HG03342 (cell line): ENCODE data around the gene NDUFAF8.
A peak's percentile ranks its signal among the peaks of the same experiment; 100 is the strongest.
"Not testable (repeated sequence)": the region's sequence is repeated elsewhere in the genome, so short reads cannot be mapped to it uniquely, and the experiment has no call there.

Source experiments
- ATAC-seq: cut with Tn5 transposase; IDR thresholded peaks from one replicate; pipeline ENCODE4 v1.9.1; 2021; ENCODE audit warnings: mild to moderate bottlenecking, moderate library complexity; ENCODE audit not compliant: unreplicated experiment

NDUFAF8 gene

DNA sequence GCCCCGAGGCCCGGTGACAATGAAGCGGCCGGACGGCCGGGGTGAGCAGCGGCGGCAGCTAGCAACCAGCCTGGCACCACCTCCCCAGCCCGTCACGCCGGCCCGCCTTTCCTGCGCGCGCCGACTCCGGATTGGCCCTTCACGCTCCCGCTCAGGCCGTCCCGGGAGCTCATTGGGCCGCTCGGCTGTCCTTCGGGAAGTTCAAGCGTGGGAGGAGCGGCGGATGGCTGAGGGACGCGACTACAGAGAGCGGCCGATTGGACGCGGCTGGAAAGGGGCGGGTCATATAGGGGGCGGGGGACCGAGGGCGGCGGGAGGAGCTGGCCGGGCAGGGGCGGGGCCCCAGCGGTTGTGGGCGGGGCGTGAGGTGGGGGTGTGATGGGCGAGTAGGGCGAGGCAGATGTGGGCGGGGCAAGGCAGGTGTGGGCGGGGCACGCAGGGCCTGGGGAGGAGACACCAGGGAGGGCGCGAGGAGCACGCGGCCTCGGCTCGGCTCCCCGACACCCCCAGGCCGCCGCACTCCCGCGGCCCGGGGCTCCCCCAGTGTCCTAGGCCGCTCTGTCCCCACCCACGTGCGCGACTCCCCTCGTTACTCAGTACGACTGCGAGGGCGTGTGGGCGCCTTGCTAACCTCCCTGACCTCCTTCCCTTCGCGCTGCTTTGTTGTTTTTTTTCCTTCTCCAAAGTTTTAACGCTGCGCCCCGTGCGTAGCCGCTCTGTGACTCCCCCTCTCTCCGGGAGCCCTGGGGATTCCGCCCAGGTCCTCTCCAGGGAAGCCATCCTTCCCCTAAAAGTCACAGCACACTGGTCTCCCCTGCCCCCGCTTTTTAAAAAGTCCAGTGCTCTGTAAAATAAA, 16.0 kb upstream of the NDUFAF8 start, which contains the start of gene CEP131:
Gene CEP131 (minus strand): TSS at position 60 of the 856 bp plus-strand sequence. CDS start 2,909 bp downstream, outside the sequence.
- peak; percentile 96 for ATAC-seq

DNA sequence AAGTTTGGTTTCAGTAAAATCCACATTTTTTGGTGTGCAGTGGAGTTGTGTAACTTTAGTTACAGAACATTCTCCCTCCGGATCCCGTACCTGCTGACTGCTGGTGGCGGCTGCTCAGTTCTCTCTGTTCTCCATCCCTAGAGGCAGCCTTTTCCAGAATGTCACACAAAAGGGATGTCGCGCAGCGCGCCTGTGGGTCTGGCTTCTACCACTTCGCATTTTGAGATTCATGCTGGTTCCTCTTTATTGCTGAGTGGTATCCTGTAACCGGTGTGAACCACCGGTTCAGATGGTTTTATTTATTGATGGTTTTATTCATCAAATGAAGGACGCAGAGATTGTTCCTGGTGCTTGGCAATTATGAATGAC, 15.4 kb upstream of the NDUFAF8 start:
- no peak for ATAC-seq

DNA sequence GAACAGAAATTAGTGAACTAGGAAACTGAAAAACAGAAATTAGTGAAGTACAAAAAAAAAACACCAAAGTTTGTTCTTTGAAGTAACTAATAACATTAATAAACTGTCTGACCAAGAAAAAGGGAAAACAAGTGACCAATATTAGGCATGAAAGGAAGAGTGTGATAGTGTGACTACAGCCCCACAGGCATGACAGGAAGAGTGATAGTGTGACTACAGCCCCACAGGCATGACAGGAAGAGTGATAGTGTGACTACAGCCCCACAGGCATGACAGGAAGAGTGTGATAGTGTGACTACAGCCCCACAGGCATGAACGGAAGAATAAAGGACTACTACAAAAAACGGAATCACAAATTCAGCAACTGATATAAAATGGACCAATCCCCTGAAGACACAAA, 11.5 kb upstream of the NDUFAF8 start:
- ATAC-seq, result not testable (repeated sequence)

DNA sequence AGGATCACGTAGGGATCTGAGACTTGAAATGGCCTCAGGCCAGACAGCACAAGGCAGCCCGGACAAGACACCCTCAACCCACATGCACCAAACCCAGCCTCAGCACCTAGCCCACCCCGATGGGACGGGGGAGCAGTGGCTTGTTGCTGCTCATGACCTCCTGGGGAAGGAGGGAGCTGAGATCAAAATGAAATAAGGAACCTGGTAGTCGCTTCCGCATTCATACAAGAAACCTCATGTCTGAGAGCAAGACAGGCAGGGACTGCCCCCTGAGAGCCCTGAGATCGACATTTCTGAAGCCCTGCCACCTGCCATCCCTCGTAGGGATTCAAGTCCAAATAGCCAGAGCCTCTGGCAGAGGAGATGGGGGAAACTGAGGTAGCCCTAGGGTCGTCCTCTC, 10.7 kb upstream of the NDUFAF8 start:
- no peak for ATAC-seq

DNA sequence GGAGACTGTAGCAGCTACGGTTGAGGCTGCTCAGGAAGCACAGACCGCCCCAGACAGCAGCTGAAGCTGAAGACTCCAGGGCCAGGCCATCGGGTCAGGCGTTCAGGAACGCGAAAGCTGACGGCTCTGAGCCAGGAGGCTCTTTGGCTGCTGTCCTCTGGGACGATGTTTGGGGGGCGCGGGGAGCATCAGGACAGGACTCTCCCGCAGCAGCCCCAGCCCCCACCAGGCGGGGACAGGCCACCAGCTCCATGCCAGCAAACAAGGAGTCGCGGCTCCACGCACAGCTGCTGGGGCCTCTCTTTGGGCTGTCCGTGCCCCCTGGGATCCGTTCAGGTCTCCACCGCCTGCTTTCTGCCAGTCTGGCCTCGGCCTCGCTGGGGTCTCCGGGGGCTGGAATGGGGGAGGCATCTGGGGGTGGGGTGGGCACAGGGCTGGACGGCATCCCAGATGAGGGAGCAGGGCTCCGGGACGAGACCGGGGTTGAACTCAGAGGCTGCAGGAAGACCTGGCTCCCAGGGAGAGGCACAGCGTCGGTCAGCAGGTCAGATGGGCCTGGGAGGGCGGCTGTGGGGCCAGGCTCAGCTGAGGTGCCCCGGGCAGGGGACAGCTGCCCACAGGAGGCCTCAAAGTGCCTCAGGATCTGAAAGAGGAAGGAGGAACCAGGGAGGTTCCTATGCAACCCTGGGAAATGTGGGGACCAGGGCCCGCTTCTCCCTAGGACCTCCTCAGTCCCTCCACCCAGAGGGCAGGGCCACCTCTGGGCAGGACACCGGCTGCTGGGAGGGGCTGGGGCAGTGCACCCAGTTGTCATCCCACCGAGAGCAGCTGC, 10.1 kb upstream of the NDUFAF8 start:
- ATAC-seq, result no peak

DNA sequence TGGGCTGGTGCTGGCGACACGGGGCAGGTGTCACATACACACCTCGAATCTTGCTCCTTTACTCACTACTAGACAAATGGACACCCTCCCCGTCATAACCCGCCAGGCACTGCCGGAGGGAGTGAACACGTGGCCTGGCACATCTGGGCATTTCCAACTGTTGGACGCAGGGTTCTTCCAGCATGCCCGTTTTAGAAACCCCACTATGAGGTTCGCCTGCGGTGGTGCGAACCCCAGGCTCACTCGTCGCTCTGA, 9.5 kb upstream of the NDUFAF8 start:
- ATAC-seq, result no peak

DNA sequence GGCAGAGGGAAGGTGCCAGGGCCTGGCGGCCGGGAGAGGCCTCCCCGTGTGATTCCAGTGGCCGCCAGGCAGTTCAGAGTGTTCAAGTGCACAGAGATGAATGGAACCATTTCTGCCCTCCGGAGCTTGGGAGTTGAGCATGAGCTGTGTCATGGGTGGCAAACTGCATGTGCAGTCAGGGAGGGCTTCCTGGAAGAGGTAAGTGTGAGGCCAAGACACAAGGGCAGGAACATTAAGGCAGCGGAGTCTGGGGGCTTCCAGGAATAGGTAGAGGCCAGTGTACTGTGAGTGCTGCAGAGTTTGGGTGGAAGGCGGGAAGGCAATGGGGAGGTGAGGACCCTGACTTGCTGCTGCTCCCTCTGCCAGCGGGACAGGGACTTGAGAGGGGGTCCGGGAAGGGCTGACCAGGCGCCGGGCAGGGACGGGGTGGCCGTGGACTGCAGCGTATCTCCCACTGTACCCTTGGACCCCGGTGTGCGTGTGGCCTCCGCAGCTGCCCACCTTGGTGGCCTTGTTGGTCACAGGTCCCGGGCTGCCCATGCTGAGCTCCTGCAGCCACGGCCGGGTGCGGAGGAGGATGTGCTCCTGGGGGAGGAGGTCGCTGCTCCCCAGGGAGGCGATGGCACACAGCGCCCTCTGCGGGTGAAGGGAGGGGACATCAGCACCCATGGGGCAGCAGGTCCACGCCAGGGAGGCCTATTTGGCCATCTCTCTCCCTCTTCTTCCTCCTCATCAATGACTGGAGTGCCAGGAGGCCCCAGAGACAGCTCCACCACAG, 8.9 kb upstream of the NDUFAF8 start:
- ATAC-seq, result no peak

DNA sequence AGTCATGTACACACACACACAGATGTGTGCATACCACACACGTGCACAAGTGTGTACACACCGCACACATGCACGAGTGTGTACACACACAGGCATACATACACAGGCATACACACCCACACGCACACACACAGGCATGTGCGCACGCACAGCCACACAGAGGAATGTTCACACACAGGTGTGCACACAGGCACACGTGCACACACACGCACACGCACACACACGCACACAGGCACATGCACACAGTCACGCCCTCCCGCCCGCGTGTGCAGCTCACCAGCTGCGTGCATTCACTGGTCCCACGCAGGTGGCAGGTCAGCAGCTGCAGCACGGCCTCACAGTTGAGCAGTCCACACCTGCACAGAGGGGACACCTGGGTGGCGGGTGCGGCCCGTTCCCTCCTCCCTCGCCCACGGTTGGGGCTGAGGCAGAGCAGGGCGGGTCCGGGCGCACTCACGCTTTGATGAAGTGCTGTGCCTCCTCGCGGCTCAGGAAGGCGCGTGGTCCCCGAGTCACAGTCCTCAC, 7.9 kb upstream of the NDUFAF8 start:
- no peak for ATAC-seq

DNA sequence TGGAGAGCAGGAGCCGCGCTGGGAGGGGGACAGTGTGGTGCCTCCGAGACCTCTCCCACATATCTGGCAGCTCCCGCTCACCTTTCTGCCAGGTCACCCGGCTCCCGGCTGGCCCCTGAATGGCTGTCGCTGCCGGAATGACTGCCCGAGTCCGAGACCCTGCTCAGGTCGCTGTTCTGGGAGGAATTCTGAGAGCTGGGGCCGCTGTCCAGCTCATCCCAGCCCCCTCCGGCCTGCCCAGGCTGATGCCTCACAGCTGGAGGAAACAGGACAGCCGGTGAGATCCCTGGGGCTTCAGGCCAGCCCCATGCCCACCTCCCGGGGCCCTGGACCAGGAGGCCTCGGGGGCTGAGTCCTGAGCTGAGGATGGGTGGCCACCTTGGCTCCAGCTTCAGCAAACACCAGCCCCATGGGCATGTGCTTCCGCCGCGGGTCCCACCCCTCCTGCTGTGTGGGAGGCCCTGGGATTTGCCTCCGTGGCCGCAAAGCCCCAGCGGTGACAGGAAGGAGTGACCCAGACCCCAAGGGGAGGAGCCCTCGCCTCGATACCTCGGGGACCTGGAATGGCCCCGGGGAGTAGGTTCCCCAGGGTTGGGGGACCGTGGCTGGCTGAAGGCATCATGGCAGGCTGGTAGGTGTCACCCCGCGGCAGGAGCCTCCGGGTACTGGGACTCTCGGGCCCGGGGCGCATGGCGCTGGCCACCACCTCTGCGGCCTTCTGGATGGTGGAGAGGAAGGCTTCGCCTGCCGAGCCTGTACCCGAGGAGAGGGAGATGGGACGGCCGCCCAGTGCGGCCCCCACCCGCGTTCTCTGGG, 7.1 kb upstream of the NDUFAF8 start:
- no peak for ATAC-seq

DNA sequence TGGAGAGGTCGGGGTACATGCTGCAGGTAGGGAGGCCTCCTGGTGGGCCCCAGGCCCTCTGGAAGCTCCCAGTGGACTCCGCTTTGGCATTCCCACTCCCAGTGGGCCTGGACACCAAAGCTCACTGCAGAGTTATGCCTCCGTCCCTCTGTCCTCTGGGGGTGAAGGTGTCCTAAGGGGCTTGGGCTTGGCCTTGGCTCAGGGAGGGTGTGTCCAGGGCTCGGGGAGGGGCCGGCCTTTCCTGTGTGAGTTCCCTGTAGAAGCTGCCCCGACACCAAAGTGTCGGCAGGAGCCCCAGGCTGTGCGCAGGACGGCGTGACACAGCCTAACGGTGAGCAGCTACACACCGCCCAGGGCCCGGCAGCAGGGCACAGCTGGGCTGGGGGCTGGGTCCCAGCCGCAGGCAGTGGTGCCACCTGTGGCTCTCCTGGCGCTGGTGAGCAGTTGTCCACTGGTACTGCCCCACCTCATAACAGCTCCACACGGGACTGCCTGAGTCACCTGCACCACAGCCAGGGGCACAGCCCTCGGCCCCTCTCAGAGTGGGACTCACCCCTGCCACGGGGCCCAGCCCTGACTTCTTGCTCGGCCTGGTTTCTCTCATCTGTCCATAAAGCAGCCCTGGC, 6.4 kb upstream of the NDUFAF8 start:
- no peak for ATAC-seq

DNA sequence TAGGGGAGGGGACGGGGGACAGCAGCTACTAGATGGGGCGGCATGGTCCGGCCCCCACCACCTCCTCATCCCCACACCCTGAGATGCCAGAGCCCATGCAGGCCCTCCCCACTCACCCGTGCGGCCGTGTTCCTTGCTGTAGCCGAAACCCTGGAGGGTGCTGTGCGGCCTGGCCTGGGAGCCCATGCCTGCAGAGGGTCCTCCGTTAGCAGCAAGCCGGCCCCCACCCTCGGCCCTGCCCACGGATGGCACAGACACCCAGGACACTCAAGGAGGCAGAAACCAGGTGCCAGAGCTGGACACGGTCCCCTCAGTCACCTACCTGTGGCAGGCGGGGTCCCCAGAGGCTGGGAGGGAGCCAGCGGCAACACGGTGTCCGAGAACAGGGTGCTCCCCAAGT, 5.8 kb upstream of the NDUFAF8 start:
- ATAC-seq, result no peak

DNA sequence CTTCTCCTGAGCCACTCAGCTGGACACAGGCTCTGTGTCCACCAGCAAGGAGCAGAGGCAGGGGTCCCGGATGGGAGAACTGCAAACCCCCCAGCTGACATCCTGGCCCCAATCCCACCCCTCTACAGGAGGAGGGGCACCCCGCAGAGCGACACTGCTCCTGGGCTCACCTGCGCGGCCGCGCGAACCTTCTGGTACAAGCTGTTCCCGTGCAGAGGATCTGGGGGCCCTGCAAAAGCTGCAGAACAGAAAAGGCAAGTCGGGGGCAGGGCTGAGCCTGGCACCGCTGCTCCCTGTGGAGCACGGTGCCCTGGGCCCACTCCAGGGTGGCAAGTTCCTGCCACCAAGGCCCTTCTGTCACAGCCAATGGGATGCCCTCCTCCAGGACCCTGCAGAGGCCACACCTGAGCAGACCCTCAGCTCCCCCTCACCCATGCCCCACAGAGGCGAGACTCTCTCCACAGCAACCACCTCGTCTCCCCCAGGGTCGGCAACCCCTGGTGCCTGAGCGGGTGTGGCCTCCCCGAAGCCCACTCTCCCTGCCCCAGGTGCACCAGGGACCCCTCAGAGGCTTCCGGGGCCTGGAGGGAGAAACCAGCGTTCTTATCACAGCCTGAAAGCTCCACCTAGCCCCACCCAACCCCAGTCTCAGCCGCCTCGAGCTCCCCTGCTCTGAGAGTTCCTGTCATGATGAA, 5.2 kb upstream of the NDUFAF8 start:
- ATAC-seq, result no peak

DNA sequence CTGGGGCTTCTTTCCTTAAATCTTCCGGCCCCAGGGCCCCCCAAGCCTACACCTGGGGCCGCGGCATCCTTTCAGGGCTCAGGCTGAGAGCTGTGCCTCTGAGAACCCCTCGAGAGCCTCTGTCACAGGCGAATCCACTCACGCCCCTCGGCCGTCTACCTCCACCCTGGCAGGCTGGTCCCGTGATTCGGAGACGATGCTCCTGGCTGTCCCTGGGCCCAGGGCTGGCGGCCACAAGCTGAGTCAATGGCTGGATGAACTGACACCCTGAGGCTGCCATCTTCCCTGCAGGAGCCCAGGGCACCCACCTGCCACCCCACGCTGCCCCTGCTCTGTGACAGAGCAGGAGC, 4.6 kb upstream of the NDUFAF8 start:
- no peak for ATAC-seq

DNA sequence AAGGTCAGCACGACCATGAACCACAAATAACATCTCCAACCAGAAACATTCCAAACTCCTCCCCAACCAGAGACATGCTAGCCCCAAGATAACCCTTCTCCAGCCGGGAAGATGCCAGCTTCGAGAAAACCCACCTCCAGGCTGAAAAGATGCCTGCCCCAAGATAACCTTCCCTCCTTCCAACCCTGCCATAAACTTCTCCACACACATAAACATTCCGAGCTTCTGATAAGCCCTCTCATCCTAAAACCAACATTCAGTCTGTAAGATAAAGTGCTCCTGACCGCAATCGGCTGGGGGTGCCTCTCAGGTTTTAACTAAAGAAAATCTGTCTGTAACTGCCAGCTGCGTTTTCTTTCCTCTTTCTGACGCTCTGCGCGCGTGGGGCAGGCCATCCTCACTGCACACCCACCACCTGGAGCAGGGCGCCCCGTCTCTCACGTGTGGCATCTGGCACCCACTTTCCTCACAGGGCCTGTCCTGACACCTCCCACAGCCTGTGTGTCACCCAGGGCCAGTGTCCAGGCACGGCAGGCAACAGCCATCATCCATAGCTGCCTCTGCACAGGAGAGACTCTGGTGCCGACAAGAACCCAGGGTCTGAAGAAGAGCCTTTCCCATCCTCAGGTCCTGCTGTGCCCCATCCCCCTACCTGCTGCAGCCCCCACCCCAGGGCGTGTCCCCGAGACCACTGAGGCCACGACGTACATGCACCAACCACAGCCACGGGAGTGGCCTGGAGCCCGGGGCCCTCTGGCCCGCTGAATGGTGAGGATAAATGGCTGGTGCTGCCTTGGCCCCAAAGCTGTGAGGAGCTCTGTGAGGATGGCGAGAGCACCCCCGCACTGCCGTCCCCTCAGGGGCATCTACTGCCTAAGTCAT, 3.9 kb upstream of the NDUFAF8 start:
- ATAC-seq, result no peak

DNA sequence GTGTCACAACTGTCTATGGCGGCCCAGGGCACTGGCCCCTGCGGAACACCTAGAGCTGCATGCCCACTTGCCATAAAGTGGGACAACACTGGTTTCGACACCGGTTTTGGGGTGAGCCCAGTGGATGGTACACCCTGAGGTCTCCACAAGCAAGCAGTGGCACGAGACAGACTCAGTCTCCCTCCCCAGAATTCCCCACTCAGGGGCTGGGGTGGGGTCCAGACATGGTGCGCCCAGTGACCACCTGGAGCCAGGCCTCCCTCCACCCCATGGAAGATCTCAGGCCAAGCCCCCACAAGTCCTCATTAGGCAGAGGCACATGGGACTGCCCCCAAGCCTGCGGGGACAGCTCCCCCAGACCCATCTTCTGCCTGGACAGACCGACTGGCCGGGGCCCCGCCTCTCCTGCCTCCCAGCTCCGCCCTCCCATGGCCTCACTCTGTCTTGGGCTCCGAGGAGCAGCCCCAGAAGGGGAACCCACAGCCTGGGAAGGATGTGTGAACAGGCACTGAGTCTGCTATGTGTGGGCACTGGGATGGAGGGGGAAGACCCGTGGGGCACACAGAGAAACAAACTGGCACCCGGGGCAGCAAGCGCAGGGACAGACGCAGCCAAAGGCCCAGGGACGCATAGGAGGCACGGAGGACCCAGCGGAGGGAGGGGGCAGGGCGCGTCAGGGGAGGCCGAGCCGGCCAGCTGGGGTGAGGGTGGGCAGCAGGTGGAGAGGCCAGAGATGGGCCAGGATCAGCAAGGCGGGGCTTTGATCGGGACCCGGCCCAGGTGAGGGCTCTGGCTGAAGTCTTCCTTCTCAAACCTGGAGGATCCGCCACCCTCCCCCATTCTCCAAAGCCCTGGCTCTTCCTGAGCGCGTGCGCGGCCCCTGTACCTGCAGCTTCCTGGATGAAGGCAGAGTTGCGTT, 3.0 kb upstream of the NDUFAF8 start:
- ATAC-seq, result no peak

DNA sequence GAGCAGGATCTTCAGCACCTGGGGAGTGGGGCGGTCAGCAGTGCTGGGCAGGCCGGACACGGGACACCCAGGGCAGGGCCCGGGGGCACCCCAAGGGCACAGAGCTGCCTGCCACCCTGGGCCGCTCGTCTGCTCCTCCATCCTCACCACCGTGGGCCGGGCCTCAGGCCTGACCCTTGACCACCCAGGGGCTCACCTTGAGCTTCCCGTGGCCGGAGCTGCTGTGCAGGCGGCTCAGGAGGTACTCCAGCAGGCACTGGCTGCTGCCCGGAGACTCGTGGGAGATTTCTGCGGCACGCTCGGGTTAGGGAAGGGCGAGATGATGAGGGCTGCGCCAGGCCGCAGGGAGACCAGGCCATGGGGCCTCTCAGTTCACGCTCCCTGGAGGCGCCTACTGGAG, 2.3 kb upstream of the NDUFAF8 start:
- no peak for ATAC-seq
